Measurements from ENCODE around the gene ZNF441.
"Not testable (repeated sequence)": the region's sequence is repeated elsewhere in the genome, so short reads cannot be mapped to it uniquely, and the experiment has no call there.

ZNF441 gene

DNA sequence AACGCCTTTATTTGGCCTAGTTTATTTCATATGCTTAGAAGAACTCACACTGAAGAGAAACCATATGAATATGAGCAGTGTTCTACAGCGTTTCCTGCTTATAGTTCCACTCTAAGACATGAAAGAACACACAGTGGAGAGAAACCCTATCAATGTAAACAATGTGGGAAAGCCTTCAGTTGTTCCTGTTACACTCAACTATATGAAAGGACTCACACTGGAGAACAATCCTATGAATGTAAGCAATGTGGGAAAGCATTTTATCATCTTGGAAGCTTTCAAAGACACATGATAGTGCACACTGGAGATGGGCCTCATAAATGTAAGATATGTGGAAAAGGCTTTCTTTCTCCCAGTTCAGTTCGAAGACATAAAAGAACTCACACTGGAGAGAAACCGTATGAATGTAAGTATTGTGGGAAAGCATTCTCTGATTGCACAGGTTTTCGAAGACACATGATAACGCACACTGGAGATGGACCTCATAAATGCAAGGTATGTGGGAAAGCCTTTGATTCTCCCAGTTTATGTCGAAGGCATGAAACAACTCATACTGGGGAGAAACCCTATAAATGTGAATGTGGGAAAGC, 13.7 kb downstream of the ZNF441 start:
- DNase-seq (ENCODE audit: low read depth in 2 of 2), result no peak

DNA sequence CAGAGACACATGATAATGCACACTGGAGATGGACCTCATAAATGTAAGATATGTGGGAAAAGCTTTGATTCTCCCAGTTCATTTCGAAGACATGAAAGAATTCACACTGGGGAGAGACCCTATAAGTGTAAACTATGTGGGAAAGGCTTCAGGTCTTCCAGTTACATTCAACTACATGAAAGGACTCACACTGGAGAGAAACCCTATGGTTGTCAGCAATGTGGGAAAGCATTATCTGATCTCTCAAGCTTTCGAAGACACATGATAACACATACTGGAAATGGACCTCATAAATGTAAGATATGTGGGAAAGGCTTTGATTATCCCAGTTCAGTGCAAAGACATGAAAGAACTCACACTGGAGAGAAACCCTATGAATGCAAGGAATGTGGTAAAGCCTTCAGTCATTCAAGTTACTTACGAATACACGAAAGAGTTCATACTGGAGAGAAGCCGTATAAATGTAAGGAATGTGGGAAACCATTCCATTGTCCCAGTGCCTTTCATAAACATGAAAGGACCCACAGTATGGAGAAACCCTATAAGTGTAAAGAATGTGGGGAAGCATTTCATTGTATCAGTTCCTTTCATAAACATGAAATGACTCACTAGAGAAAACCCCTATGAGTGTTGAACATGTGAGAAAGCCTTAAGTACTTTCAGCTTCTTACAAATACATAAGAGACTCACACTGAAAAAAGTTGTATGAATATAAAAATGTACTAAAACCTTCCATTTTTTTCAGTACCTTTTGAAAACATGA, 14.7 kb downstream of the ZNF441 start:
- DNase-seq (ENCODE audit: low read depth in 2 of 2), result no peak

DNA sequence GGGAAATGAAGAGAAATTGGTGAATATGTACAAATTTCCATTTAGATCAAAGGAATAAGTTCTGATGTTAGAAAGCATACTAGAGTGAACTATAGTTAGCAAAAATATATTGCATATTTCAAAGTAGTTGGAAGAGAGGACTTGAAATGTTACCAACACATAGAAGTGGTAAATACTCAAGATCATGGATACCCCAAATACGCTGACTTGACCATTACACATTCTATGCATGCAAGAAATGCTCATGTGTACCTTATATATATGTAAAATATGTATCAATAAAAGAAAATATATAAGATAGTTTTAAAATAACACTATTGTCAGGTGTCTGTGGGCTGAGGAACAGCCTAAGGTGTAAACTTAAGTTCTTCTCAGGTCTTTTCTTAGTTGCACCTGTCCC, 17.0 kb downstream of the ZNF441 start:
- DNase-seq (ENCODE audit: low read depth in 2 of 2), result no peak

DNA sequence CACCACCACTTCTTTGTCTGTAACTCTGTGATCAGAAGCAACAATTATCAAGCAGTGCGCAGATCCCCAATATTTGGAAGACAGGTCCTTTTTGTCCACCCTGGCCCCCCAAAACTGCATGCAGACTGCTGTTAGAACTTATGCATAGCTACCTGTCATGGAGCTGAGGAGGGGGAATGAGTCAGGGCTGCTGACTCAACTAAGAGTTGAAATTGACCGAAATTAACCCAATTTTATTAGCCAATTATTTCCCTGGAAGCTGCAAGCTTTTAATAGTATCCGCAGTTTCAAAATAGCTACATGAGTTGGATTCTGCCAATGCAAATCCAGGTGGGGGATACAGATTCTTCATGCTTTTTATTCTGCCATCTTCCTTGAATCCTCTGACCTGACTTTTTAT, 17.6 kb downstream of the ZNF441 start:
- no peak for DNase-seq (ENCODE audit: low read depth in 2 of 2)

DNA sequence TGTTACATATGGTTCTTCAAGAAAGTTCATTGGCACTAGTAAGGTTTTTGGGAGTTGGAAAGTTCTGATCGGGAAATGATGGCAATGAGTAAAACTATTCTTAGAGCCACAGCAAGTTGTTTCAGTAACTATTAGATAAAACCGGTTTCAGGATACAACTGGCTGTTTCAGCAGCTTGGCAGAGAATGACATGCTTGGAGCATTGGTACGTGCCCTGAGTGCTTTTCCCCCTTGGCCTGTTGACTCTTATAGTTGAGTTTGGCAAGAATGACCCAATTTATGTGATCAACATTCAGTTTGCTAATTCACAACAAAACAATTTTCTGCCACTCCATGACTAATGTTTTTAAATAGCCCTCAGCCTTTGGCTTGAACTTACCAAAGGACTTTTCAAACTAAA, 20.7 kb downstream of the ZNF441 start:
- DNase-seq (ENCODE audit: low read depth in 2 of 2), result no peak

DNA sequence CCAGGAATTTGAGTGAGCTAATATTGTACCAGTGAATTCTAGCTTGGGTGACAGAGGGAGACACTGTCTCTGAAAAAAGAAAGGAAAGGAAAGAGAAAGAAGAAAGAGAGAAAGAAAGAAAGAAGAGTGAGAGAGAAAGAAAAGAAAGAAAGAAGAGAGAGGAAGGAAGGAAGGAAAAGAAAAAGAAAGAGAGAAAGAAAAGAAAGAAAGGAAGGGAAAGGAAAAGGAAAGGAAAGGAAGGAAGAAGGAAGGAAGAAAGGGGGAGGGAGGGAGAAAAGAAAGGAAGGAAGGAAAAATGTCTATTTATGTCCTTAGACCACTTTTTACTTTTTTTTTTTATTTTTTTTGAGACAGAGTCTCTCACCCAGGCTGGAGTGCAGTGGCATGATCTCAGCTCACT, 26.1 kb downstream of the ZNF441 start:
- DNase-seq (ENCODE audit: low read depth in 2 of 2), result no peak

DNA sequence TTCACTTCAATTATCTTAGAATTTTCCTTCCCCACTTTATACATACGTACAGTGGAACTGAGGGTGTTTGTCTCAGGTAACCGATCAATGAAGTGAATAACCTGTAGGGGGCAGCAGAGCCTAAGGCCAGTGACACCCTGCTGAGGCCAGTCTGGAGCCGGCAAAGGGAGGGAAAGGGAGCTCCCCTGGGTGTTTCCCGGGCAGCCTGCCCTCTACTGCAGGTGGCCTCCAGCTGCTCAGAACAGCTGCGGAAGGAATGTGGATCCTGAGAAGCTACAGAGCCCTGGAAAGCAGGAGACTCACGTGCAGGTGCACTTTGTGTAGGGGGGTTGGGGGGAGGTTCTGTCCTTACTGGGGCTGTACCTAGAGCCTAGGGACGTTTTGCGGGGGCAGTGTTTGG, 30.7 kb downstream of the ZNF441 start:
- peak; percentile 55 to 66 for DNase-seq (ENCODE audit: low read depth in 2 of 2)

DNA sequence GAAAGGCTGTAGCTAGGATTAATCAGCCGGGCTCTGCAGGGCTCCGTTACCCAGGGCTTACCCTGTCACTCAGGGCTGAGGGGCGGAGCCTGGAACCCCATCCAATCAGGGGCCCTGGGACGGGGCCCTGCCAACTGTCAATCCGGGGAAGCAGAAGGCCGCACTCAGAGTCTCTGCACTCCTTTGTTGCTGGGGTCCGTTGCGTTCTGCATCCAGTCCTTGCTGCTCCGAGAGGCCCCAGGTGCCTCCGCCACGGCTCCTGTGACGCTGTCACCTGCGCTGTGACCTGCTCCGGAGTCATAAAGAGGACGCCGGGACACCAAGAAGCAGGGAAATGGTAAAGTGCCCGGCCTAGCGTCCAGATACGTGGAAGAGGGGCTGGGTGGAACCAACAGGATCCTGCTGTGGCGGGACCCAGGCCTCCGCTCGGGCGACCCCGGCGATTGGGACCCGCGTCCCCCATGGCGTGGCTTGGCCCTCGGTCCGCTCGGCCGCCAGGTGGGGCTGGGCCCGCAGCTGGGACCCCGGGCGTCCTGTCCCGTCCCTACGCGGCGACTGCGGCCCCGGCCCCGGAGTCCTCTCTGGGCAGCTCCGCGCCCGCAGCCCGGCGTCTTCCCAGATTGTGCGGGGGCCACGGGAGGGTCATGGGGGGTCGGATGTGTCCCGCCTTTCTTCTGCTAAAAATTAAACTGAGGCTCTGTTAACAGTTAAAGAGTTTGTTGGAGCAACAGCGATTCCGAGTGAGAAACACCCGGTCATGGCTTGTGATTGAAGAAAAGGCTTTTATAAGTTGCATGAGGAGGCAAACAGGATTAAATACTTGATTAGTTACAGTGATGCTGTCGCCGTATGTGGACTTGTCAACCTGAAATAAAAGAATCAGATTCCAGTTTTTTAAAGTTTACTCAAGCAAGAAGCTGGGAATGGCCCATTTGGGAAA, 31.9 kb downstream of the ZNF441 start, which contains the start of gene ZNF491:
Gene ZNF491 (plus strand): TSS at position 133 of the 940 bp plus-strand sequence. CDS start 7,431 bp downstream, outside the sequence.
- peak; percentile 71 to 78 for DNase-seq (ENCODE audit: low read depth in 2 of 2)

DNA sequence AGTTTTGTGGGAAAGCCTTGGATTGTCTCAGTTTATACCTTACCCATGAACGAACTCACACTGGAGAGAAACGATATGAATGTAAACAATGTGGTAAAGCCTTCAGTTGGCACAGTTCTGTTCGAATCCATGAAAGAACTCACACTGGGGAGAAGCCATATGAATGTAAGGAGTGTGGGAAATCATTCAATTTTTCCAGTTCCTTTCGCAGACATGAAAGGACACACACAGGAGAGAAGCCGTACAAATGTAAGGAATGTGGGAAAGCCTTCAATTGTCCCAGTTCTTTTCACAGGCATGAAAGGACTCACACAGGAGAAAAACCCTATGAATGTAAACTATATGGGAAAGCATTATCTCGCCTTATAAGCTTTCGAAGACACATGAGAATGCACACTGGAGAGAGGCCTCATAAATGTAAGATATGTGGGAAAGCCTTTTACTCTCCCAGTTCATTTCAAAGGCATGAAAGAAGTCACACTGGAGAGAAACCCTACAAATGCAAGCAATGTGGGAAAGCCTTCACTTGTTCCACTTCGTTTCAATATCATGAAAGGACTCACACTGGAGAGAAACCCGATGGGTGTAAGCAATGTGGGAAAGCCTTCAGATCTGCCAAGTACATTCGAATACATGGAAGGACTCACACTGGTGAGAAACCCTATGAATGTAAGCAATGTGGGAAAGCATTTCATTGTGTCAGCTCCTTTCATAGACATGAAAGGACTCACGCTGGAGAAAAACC, 39.7 kb downstream of the ZNF441 start:
- no peak for DNase-seq (ENCODE audit: low read depth in 2 of 2)

DNA sequence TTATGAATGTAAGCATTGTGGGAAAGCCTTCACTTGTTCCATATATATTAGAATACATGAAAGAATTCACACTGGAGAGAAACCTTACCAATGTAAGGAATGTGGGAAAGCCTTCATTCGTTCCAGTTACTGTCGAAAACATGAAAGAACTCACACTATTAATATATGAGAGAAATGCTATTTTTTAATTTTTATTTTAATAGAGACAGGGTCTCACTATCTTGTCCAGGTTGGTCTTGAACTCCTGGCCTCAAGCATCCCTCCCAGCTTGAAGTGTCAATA, 40.2 kb downstream of the ZNF441 start:
- DNase-seq (ENCODE audit: low read depth in 2 of 2), result no peak

DNA sequence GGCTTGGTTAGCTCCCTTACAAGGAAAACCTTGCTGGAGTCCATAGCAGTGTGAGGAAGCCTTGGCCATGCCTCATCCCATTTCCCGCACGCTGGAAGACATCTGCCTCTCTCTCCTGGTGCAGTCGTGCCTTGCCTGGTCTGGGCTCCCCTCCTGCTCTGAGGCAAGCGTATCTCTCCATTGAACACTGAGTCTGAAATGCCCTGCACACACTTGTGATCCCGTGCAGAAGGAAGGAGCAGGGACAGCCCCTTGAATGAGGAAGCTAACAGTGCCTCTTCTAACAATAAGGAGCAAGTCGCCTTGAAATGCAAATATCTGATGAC, 46.9 kb downstream of the ZNF441 start:
- no peak for DNase-seq (ENCODE audit: low read depth in 2 of 2)

DNA sequence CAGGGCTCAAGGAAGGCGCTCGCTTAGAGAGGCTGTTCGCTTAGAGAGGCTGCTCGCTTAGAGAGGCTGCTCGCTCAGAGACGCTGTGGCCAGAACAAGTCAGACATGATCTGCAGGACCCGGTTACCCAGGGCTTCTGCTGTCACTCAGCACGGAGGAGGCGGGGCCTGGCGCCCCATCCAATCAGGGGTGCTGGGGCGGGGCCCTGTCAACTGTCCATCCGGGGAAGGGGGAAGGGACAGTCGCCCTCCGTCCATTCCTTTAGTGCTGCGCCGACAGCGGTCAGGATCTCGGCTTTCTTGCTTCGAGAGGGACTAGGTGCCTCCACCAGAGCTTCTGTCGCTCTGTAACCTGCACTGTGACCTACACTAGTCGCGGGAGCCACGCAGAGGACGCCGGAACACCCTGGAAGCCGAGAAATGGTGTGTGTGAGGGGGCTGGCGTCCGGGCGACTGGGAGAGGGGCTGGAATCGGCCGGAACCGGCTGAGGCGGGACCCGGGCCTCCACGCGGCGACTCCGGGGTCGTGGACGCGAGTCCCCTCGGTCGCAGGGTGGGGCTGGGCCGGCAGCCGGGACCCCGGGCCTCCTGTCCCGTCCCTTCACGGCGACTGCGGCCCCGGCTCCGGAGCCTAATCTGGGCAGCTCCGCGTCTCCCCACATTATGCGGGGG, 47.4 kb downstream of the ZNF441 start, which contains the start of gene ZNF440:
Gene ZNF440 (plus strand): TSS at position 245 of the 671 bp plus-strand sequence. CDS start 175 bp downstream, at position 420.
- DNase-seq (ENCODE audit: low read depth in 2 of 2), result peak; percentile 68 to 77

DNA sequence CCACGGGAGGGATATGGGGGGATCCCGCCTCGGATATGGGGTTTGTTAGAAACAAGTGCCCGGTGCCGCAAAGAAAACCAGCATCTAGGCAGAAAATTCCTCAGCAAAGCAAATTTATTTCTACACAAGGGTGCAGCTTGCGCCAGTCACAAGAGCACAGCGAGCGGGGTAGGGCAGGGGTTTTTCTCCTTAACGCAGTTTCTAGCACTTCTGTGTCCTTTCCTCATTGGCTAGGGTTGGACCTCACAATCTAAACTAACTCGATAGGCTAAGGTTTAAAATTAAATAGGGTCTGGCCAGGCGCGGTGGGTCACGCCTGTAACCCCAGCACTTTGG, 47.9 kb downstream of the ZNF441 start:
- no peak for DNase-seq (ENCODE audit: low read depth in 2 of 2)

DNA sequence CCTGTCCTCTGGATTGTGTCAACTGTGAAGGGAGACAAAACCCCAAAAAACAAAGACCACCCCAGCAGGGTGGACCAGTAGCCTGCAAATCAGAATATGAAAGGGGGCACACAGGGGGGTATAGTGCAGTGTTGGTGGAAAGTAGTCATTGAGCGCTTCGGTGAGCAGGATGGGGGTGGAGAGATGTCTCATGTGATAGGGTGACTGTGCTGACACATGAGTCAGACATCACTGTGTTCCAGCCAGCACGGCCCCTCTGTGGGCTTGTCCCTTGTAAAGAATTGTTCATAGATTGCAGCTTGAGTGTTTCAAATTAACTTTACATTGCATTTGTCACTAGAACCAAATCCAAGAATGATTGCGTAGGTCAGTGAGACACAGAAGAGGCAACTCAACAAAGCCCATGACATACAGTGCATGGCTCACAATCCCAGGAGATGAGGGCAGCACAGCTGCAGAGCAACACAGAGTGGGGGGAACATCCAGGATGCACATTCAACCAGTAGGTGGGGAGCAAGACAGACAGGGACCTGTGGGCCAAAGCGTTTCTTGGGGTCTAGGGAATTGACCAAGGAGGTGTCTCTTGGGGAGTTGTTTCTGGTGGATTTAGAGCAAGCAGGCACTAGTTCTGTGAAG, 54.8 kb downstream of the ZNF441 start:
- no peak for DNase-seq (ENCODE audit: low read depth in 2 of 2)

DNA sequence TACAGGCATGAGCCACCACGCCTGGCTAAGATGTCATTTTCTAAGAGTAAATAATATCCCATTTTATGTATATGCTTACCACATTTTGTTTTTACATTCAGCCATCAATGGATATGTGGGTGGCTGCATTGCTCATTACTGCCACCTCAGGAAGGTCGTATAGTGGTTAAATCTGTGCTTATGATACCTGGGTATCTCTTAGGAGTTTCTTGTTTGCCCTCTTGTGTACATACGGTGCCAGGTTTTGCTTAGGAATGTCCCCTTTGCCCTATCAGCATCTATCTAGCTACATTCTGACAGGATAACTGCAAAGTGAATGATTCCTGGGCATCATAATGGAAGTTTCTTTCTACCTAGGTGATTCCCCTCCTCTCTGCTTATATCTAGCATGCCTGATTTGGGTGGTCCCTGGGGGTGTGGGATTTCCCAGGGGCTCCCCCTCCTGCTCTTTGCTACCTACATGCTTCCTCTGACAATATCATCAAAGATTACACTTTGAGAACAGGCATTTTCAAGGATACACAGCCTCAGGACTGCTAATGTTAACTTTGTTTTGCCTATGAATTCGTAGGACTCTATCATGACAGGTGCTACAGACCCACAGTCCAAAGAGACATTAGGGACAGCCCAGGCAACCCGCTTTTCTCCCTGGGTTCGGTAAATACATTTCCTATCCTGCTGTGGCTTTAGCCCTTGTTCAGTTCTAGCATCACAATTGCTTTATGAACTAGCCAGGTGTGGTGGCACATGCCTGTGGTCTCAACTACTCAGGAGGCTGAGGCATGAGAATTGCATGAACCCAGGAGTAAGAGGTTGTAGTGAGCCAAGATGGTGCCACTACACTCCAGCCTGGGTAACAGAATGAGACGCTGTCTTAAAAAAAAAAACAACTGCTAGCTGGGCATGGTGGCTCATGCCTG, 62.4 kb downstream of the ZNF441 start:
- not testable (repeated sequence) for DNase-seq (ENCODE audit: low read depth in 2 of 2)

DNA sequence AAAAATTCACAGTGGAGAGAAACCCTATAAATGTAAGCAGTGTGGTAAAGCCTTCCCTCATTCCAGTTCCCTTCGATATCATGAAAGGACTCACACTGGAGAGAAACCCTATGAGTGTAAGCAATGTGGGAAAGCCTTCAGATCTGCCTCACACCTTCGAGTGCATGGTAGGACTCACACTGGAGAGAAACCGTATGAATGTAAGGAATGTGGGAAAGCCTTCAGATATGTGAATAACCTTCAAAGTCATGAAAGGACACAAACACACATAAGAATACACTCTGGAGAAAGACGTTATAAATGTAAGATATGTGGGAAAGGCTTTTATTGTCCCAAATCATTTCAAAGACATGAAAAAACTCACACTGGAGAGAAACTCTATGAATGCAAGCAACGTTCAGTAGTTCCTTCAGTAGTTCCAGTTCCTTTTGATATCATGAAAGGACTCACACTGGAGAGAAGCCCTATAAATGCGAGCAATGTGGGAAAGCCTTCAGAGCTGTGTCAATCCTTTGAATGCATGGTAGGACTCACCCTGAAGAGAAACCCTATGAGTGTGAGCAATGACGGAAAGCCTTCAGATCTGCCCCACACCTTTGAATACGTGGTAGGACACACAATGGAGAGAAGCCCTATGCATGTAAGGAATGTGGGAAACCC, 65.6 kb downstream of the ZNF441 start:
- DNase-seq (ENCODE audit: low read depth in 2 of 2), result no peak

DNA sequence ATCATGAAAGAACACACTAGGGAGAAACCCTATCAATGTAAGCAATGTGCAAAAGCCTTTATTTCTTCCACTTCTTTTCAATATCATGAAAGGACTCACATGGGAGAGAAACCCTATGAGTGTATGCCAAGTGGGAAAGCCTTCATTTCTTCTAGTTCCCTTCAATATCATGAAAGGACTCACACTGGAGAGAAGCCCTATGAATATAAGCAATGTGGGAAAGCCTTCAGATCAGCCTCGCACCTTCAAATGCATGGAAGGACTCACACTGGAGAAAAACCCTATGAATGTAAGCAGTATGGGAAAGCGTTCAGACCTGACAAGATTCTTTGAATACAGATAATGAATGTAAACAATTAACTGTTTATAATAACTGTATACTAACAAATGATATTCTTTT, 66.7 kb downstream of the ZNF441 start:
- DNase-seq (ENCODE audit: low read depth in 2 of 2), result no peak

Measured in stimulated activated CD8-positive, alpha-beta memory T cell treated with anti-CD3 and anti-CD28 coated beads, Interleukin-7, amount 100 ng/mL, for 4 hours (primary cell).